ENCODE results near the gene MSTO1. TPM values are rescaled to one million over a fixed set of nuclear protein-coding genes. Genes with fewer than 3 reads are reported as not detected.
"Not testable (repeated sequence)": the region's sequence is repeated elsewhere in the genome, so short reads cannot be mapped to it uniquely, and the experiment has no call there.

MSTO1 gene
- 44.4 TPM for polyA plus RNA-seq
- long read RNA-seq, donor 1: 0 reads
- long read RNA-seq, donor 2, partial matches to known transcripts: 0 of 1 reads
- long read RNA-seq, donor 2, other reads (novel, unspliced or antisense): 0 of 1 reads
- long read RNA-seq, donor 3: 0 reads
- long read RNA-seq, donor 4: 0 reads
- long read RNA-seq, donor 5, partial matches to known transcripts: 0 of 1 reads
- long read RNA-seq, donor 5, other reads (novel, unspliced or antisense): 0 of 1 reads
- long read RNA-seq, donor 6, partial matches to known transcripts: 0 of 1 reads
- long read RNA-seq, donor 6, other reads (novel, unspliced or antisense): 0 of 1 reads
- long read RNA-seq, donor 7, partial matches to known transcripts: 0 of 2 reads
- long read RNA-seq, donor 7, other reads (novel, unspliced or antisense): 0 of 2 reads
- long read RNA-seq, donor 8, partial matches to known transcripts: 0 of 2 reads
- long read RNA-seq, donor 8, other reads (novel, unspliced or antisense): 0 of 2 reads
- long read RNA-seq, donor 9, partial matches to known transcripts: 0 of 1 reads
- long read RNA-seq, donor 9, other reads (novel, unspliced or antisense): 0 of 1 reads
- long read RNA-seq, donor 10, partial matches to known transcripts: 0 of 3 reads
- long read RNA-seq, donor 10, other reads (novel, unspliced or antisense): 0 of 3 reads
- long read RNA-seq, donor 11: 0 reads

GRCh38 chr1:155609515-155610256 lies at the start of gene MSTO1:
Gene MSTO1, plus strand, starts transcription at chr1:155610218. Its CDS starts 31 bp downstream, at chr1:155610249.
- Histone ChIP-seq H3K4me3 (ENCODE audit: low read length) (peak within 1 kb of the TSS; percentile 54), H3K27me3 (ENCODE audit: control insufficient read depth, insufficient read depth, low read length) (no peaks in the 10 kb centered on the region), H3K27ac (ENCODE audit: low read length) (peak within 1 kb of the TSS; percentile 59), H3K4me1 (ENCODE audit: control insufficient read depth, insufficient read depth, low read length) (no peaks in the 10 kb centered on the region), H3K36me3 (ENCODE audit: control insufficient read depth, insufficient read depth, low read length) (peaks cover 13% of the 10 kb centered on the region), H3K9me3 (ENCODE audit: control insufficient read depth, low read depth, low read length) (no peaks in the 10 kb centered on the region)
- 0% methylated on average over 3 of the region's 47 CpGs for WGBS (ENCODE audit: insufficient coverage, low lambda C conversion rate)
- peak; percentile 95 to 98 for DNase-seq

GRCh38 chr1:155561779-155562580 lies 48.0 kb upstream of the MSTO1 start:
- not testable (repeated sequence) for H3K9me3 ChIP-seq (ENCODE audit: control insufficient read depth, low read depth, low read length); H3K36me3 ChIP-seq (ENCODE audit: control insufficient read depth, insufficient read depth, low read length); H3K27me3 ChIP-seq (ENCODE audit: control insufficient read depth, insufficient read depth, low read length); H3K4me1 ChIP-seq (ENCODE audit: control insufficient read depth, insufficient read depth, low read length)
- DNase-seq: peak in 1 of 2 donors; percentile 6
- WGBS (ENCODE audit: insufficient coverage, low lambda C conversion rate): no CpG with 5 or more reads among the region's 56 CpGs
- Histone ChIP-seq H3K4me3 (ENCODE audit: low read length) (peak overlapping the region; percentile 99), H3K27ac (ENCODE audit: low read length) (peak overlapping the region; percentile 97)

GRCh38 chr1:155562581-155563376 lies 47.2 kb upstream of the MSTO1 start, which contains the start of gene ASH1L:
Gene ASH1L, minus strand, starts transcription at chr1:155562803. Its CDS starts 41,284 bp downstream, at chr1:155521519.
- peak within 1 kb of the TSS; percentile 99 for H3K4me3 ChIP-seq (ENCODE audit: low read length)
- no peaks in the 10 kb centered on the region for H3K27me3 ChIP-seq (ENCODE audit: control insufficient read depth, insufficient read depth, low read length)
- H3K36me3 ChIP-seq (ENCODE audit: control insufficient read depth, insufficient read depth, low read length): peaks cover 4% of the 10 kb centered on the region
- H3K4me1 ChIP-seq (ENCODE audit: control insufficient read depth, insufficient read depth, low read length): peaks cover 2% of the 10 kb centered on the region
- H3K9me3 ChIP-seq (ENCODE audit: control insufficient read depth, low read depth, low read length): no peaks in the 10 kb centered on the region
- WGBS (ENCODE audit: insufficient coverage, low lambda C conversion rate): no CpG with 5 or more reads among the region's 87 CpGs
- H3K27ac ChIP-seq (ENCODE audit: low read length): peak within 1 kb of the TSS; percentile 97
- peak; percentile 84 to 98 for DNase-seq

- peak overlapping the region; percentile 97 for H3K27ac ChIP-seq (ENCODE audit: low read length)
- not testable (repeated sequence) for H3K27me3 ChIP-seq (ENCODE audit: control insufficient read depth, insufficient read depth, low read length); DNase-seq; H3K9me3 ChIP-seq (ENCODE audit: control insufficient read depth, low read depth, low read length); H3K36me3 ChIP-seq (ENCODE audit: control insufficient read depth, insufficient read depth, low read length); H3K4me1 ChIP-seq (ENCODE audit: control insufficient read depth, insufficient read depth, low read length)
- H3K4me3 ChIP-seq (ENCODE audit: low read length): peak overlapping the region; percentile 99
- 0% methylated on average over 1 of the region's 19 CpGs for WGBS (ENCODE audit: insufficient coverage, low lambda C conversion rate)
Observed at GRCh38 chr1:155563377-155564022, 46.5 kb upstream of the MSTO1 start.

- Histone ChIP-seq H3K36me3 (ENCODE audit: control insufficient read depth, insufficient read depth, low read length) (peaks cover 2% of the 10 kb centered on the region), H3K9me3 (ENCODE audit: control insufficient read depth, low read depth, low read length) (no peaks in the 10 kb centered on the region), H3K27me3 (ENCODE audit: control insufficient read depth, insufficient read depth, low read length) (no peaks in the 10 kb centered on the region), H3K27ac (ENCODE audit: low read length) (no peak overlapping the region), H3K4me3 (ENCODE audit: low read length) (no peak overlapping the region), H3K4me1 (ENCODE audit: control insufficient read depth, insufficient read depth, low read length) (no peaks in the 10 kb centered on the region)
- DNase-seq: no peak
- WGBS (ENCODE audit: insufficient coverage, low lambda C conversion rate): no CpG with 5 or more reads among the region's 6 CpGs
Observed at GRCh38 chr1:155569988-155570592, 39.9 kb upstream of the MSTO1 start.

- no peak overlapping the region for H3K27ac ChIP-seq (ENCODE audit: low read length)
- no peaks in the 10 kb centered on the region for H3K9me3 ChIP-seq (ENCODE audit: control insufficient read depth, low read depth, low read length)
- DNase-seq: no peak
- no peaks in the 10 kb centered on the region for H3K27me3 ChIP-seq (ENCODE audit: control insufficient read depth, insufficient read depth, low read length)
- H3K4me3 ChIP-seq (ENCODE audit: low read length): no peak overlapping the region
- peaks cover 2% of the 10 kb centered on the region for H3K36me3 ChIP-seq (ENCODE audit: control insufficient read depth, insufficient read depth, low read length)
- no peaks in the 10 kb centered on the region for H3K4me1 ChIP-seq (ENCODE audit: control insufficient read depth, insufficient read depth, low read length)
- WGBS (ENCODE audit: insufficient coverage, low lambda C conversion rate): no CpG with 5 or more reads among the region's 4 CpGs
Observed at GRCh38 chr1:155570593-155570990, 39.4 kb upstream of the MSTO1 start.

- WGBS (ENCODE audit: insufficient coverage, low lambda C conversion rate): no CpG with 5 or more reads among the region's 3 CpGs
- H3K4me3 ChIP-seq (ENCODE audit: low read length): no peak overlapping the region
- no peaks in the 10 kb centered on the region for H3K4me1 ChIP-seq (ENCODE audit: control insufficient read depth, insufficient read depth, low read length)
- peak in 1 of 2 donors; percentile 34 for DNase-seq
- peaks cover 2% of the 10 kb centered on the region for H3K36me3 ChIP-seq (ENCODE audit: control insufficient read depth, insufficient read depth, low read length)
- H3K27me3 ChIP-seq (ENCODE audit: control insufficient read depth, insufficient read depth, low read length): no peaks in the 10 kb centered on the region
- H3K9me3 ChIP-seq (ENCODE audit: control insufficient read depth, low read depth, low read length): no peaks in the 10 kb centered on the region
- no peak overlapping the region for H3K27ac ChIP-seq (ENCODE audit: low read length)
Observed at GRCh38 chr1:155574077-155574476, 35.9 kb upstream of the MSTO1 start.

GRCh38 chr1:155575608-155576007 lies 34.4 kb upstream of the MSTO1 start:
- not testable (repeated sequence) for H3K36me3 ChIP-seq (ENCODE audit: control insufficient read depth, insufficient read depth, low read length); DNase-seq; H3K9me3 ChIP-seq (ENCODE audit: control insufficient read depth, low read depth, low read length); H3K27me3 ChIP-seq (ENCODE audit: control insufficient read depth, insufficient read depth, low read length); H3K4me3 ChIP-seq (ENCODE audit: low read length); H3K4me1 ChIP-seq (ENCODE audit: control insufficient read depth, insufficient read depth, low read length); H3K27ac ChIP-seq (ENCODE audit: low read length)
- no CpG with 5 or more reads among the region's 6 CpGs for WGBS (ENCODE audit: insufficient coverage, low lambda C conversion rate)

- H3K4me3 ChIP-seq (ENCODE audit: low read length); H3K36me3 ChIP-seq (ENCODE audit: control insufficient read depth, insufficient read depth, low read length); H3K4me1 ChIP-seq (ENCODE audit: control insufficient read depth, insufficient read depth, low read length); DNase-seq; H3K9me3 ChIP-seq (ENCODE audit: control insufficient read depth, low read depth, low read length); H3K27me3 ChIP-seq (ENCODE audit: control insufficient read depth, insufficient read depth, low read length); H3K27ac ChIP-seq (ENCODE audit: low read length): not testable (repeated sequence)
- WGBS (ENCODE audit: insufficient coverage, low lambda C conversion rate): no CpG with 5 or more reads among the region's 6 CpGs
Observed at GRCh38 chr1:155583846-155584245, 26.2 kb upstream of the MSTO1 start.

Measured in large intestine (tissue), 12 donors.